ENCODE measurements around the gene CTDNEP1. TPM values are rescaled to one million over a fixed set of nuclear protein-coding genes. Genes with fewer than 3 reads are reported as not detected.

Gene CTDNEP1
- 100 to 1,000 TPM in 5 of 7 donors, 10 to 100 TPM in 2; 42.3 to 136 (median 123) TPM for total RNA-seq
- polyA plus RNA-seq, result 100 to 1,000 TPM in 1 of 2 donors, 10 to 100 TPM in 1; 82.5 to 256 TPM
- long read RNA-seq, donor 1, transcript CTDNEP1-210 (8 exons, 1,708 nt), result major isoform, 14 of 29 reads
- long read RNA-seq, donor 1, partial matches to known transcripts, result 13 of 29 reads
- long read RNA-seq, donor 1, other reads (novel, unspliced or antisense), result 2 of 29 reads
- long read RNA-seq, donor 2, transcript CTDNEP1-210 (8 exons, 1,708 nt), result major isoform, 38 of 49 reads
- long read RNA-seq, donor 2, partial matches to known transcripts, result 10 of 49 reads
- long read RNA-seq, donor 2, other reads (novel, unspliced or antisense), result 0 of 49 reads
- long read RNA-seq, donor 3, transcript CTDNEP1-210 (8 exons, 1,708 nt), result major isoform, 96 of 126 reads
- long read RNA-seq, donor 3, partial matches to known transcripts, result 4 of 126 reads
- long read RNA-seq, donor 3, other reads (novel, unspliced or antisense), result 23 of 126 reads

DNA sequence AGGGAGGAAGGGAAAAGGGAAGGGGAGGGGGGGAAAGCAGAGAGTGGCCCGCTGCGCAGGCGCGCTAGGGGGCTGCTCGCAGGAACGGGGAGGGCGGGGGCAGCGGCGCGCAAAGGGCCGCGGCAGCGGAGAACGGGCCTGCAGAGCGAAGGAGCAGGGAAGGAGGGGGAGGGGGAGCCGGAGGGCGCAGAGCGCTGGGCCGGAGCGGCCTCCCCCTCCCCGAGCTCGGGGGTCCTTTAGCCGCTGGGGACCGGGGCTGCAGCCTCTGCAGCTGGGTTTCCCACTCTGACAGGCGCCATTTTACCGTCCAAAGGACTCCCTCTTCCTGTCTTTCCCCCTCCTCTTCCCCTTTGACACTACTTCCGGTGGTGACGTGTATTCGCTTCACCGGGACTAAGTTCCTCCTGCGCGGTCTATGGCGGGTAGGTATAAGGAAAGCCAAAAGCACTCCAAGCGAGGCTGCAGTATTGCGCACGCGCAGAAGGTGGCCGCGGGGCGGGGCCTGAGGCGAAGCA is at the start of gene CTDNEP1:
CTDNEP1 (minus strand) TSS at position 74 of the 515 bp plus-strand sequence. CDS start 438 bp downstream, outside the sequence.
- TF ChIP-seq POLR2A (IDR thresholded peaks at IDR 0.05) (peak; percentile 37), EP300 (IDR thresholded peaks at IDR 0.05) (no peak)
- TF ChIP-seq, protein P1, sequence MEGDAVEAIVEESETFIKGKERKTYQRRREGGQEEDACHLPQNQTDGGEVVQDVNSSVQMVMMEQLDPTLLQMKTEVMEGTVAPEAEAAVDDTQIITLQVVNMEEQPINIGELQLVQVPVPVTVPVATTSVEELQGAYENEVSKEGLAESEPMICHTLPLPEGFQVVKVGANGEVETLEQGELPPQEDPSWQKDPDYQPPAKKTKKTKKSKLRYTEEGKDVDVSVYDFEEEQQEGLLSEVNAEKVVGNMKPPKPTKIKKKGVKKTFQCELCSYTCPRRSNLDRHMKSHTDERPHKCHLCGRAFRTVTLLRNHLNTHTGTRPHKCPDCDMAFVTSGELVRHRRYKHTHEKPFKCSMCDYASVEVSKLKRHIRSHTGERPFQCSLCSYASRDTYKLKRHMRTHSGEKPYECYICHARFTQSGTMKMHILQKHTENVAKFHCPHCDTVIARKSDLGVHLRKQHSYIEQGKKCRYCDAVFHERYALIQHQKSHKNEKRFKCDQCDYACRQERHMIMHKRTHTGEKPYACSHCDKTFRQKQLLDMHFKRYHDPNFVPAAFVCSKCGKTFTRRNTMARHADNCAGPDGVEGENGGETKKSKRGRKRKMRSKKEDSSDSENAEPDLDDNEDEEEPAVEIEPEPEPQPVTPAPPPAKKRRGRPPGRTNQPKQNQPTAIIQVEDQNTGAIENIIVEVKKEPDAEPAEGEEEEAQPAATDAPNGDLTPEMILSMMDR (IDR thresholded peaks at IDR 0.05), result no peak
- intact Hi-C loops (cut with DNase I), result no loop called here
- Histone ChIP-seq H3K9me3 (no peaks in the 10 kb centered on the region), H3K4me1 (ENCODE audit: insufficient read depth) (peaks cover 9% of the 10 kb centered on the region), H3K27me3 (no peaks in the 10 kb centered on the region), H3K27ac (peak within 1 kb of the TSS; percentile 82 to 98), H3K36me3 (no peaks in the 10 kb centered on the region), H3K4me3 (peak within 1 kb of the TSS; percentile 96)
- peak; percentile 98 to 99 (median 99) for DNase-seq
- WGBS, 3 donors, result 0 to 1% (median 1%) methylated on average over 35 to 41 of the region's 41 CpGs

DNA sequence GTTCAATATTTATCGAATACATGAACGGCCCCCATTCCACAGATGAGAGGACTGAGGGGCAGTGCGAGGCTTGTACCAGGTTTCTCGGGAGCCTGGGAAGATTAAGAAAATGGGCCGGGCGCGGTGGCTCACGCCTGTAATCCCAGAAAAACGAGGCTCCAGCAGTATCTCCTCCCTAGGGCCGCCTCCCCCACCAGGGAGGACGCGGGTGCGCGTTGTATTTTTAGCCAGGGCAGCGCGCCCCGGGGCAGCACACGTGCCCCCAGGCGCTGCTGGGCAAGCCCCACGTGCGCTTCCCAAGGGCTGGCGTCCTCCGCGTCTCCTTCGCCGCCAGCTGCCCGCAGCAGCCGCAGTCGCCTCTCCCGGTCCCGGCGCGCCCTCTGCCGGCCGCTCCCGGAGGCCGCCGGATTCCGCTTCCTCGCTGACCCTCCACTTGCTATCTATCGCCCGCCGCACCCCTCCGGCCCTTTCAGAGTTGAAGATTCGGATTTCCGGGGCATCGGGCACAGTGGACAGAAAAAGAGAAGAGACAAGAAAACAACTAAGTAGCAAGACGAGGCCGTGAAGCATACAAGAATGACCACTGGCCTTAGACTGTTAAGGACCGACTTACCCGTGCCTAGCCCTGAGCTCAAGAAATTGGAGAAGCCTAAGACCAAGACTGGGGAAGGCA is 44.8 kb upstream of the CTDNEP1 start:
- Histone ChIP-seq H3K9me3 (no peaks in the 10 kb centered on the region), H3K27me3 (peaks cover 3% of the 10 kb centered on the region), H3K4me3 (peak overlapping the region; percentile 6), H3K4me1 (ENCODE audit: insufficient read depth) (peaks cover 9% of the 10 kb centered on the region), H3K36me3 (no peaks in the 10 kb centered on the region), H3K27ac (no peak overlapping the region)
- peak; percentile 78 to 90 (median 83) for DNase-seq
- 1 to 3% (median 2%) methylated on average over 40 to 51 of the region's 51 CpGs for WGBS, 3 donors
- no peak for TF ChIP-seq EP300 (IDR thresholded peaks at IDR 0.05)
- TF ChIP-seq POLR2A (IDR thresholded peaks at IDR 0.05), result no peak
- TF ChIP-seq, protein P1 (IDR thresholded peaks at IDR 0.05), result peak; percentile 88 to 98 (median 94)
- intact Hi-C loops (cut with DNase I), result loop anchor here in 3 of 4 donors (1.0 to 5.0 kb wide), 4 partner anchors 15 to 252 kb away; partner anchors contain the start of genes SLC2A4 (in 3 of the 3) and SLC16A11 (in 1 of the 3)

DNA sequence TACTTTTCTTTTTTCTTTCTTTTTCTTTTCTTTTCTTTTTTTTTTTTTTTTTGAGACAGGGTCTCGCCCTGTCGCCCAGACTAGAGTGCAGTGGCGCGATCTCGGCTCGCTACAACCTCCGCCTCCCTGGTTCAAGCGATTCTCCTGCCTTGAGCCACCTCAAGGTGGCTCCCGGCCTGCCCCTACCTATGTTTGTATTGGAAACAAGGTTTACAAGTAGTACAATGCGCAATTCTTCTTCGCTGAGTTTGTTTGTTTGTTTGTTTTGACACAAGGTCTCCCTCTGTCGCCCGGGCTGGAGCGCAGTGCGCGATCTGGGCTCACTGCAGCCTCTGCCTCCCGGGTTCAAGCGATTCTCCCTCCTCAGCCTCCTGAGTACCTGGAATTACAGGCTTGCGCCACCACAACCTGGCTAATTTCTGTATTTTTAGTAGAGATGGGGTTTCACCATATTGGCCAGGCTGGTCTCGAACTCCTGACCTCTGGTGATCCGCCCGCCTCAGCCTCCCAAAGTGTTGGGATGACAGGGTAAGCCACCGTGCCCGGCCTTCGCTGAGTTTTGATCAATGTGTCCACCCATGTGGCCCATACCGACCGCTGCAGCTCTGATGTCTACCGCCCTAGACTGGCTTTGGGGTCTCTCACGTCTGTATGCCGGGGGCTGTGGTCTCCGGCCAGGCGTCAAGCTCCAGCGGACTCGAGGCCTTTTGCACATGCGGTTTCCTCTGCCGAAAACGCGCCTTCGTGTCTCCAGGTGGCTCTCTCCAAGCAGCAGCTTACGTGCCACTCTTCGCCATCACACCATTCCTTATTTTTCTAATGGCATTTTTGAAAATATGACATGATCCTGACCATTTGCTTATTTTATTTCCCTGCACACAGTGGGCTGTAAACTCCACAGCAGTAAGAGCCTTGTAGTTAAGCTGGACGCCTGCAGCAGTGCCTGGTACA is 44.0 kb upstream of the CTDNEP1 start:
- H3K4me1 ChIP-seq (ENCODE audit: insufficient read depth), result peaks cover 9% of the 10 kb centered on the region
- no peak overlapping the region for H3K27ac ChIP-seq
- DNase-seq, result no peak
- H3K9me3 ChIP-seq, result no peaks in the 10 kb centered on the region
- WGBS, 3 donors, result 53 to 60% (median 57%) methylated on average over 42 of the region's 42 CpGs
- no peaks in the 10 kb centered on the region for H3K36me3 ChIP-seq
- TF ChIP-seq EP300 (IDR thresholded peaks at IDR 0.05) (no peak), POLR2A (IDR thresholded peaks at IDR 0.05) (no peak)
- TF ChIP-seq, protein P1 (IDR thresholded peaks at IDR 0.05), result no peak
- H3K27me3 ChIP-seq, result peaks cover 3% of the 10 kb centered on the region
- no peak overlapping the region for H3K4me3 ChIP-seq
- intact Hi-C loops (cut with DNase I), result loop anchor here (1.0 to 5.0 kb wide), 4 partner anchors 14 to 251 kb away; partner anchors contain the start of genes SLC2A4 (in 4 of the 4) and SLC16A11 (in 1 of the 4)

Data from ovary (tissue), 10 donors.